MCF 10A (cell line): Measurements from ENCODE around the gene PTPRQ. TPM values are rescaled to one million over a fixed set of nuclear protein-coding genes. Genes with fewer than 3 reads are reported as not detected.

Experiments
- BruUV-seq: library from RNA; stranded (reverse); fragments of 400-500 nt; replicated peaks from 2 replicates; lab custom pipeline; 2021; lab: Mats Ljungman, UMichigan
- CTCF ChIA-PET: fragments of 300-600 bp; sonication (Branson Sonifier 250); formaldehyde crosslinking; extraction: SDS; loops from one replicate; lab custom pipeline; 2021; ENCODE audit warnings: antibody characterized with exemption, inconsistent platforms; lab: Yijun Ruan, JAX
- POLR2A ChIA-PET: fragments of 300-600, 350-650 bp; sonication (Branson Sonifier 250); formaldehyde crosslinking; extraction: SDS; loops from one replicate; lab custom pipeline; 2020; ENCODE audit warnings: antibody characterized with exemption, inconsistent platforms; lab: Yijun Ruan, JAX
- DNase-seq: peaks from one replicate; pipeline ENCODE4 v3.0.0-alpha.2; 2018; ENCODE audit not compliant: unreplicated experiment
- H3K27ac Mint-ChIP-seq: one replicate; pipeline ENCODE4 v1.8.0; 2022; ENCODE audit warnings: mild to moderate bottlenecking, low read depth, mixed read lengths; ENCODE audit not compliant: unreplicated experiment
- H3K27me3 Mint-ChIP-seq: one replicate; pipeline ENCODE4 v1.8.0; 2022; ENCODE audit warnings: mixed read lengths; ENCODE audit not compliant: insufficient read depth, unreplicated experiment
- H3K36me3 Mint-ChIP-seq: one replicate; pipeline ENCODE4 v1.8.0; 2022; ENCODE audit warnings: mild to moderate bottlenecking, moderate library complexity, mixed read lengths; ENCODE audit not compliant: insufficient read depth, unreplicated experiment
- H3K4me1 Mint-ChIP-seq: one replicate; pipeline ENCODE4 v1.8.0; 2022; ENCODE audit warnings: mixed read lengths; ENCODE audit not compliant: insufficient read depth, unreplicated experiment
- H3K4me3 Mint-ChIP-seq: one replicate; pipeline ENCODE4 v1.8.0; 2022; ENCODE audit warnings: mild to moderate bottlenecking, moderate library complexity, mixed read lengths; ENCODE audit not compliant: unreplicated experiment
- H3K9me3 Mint-ChIP-seq: one replicate; pipeline ENCODE4 v1.8.0; 2022; ENCODE audit warnings: mixed read lengths; ENCODE audit not compliant: unreplicated experiment
- intact Hi-C: fragments of 100-400 bp; cut with micrococcal nuclease; formaldehyde crosslinking; loops from 2 replicates; pipeline ENCODE4 v1.14.1; 2022
- total RNA-seq: library from RNA; stranded (reverse); gene quantifications from 2 replicates; pipeline ENCODE4 v1.2.3, GENCODE V29; 2022
- TF ChIP-seq, protein P1 (sequence below): fragments of 200-600 bp; IDR thresholded peaks from one replicate; pipeline ENCODE4 v1.8.0; 2022; ENCODE audit warnings: antibody characterized with exemption, mild to moderate bottlenecking; ENCODE audit not compliant: unreplicated experiment

The PTPRQ gene
- total RNA-seq, 1 experiment from 2014 or later = not detected

DNA sequence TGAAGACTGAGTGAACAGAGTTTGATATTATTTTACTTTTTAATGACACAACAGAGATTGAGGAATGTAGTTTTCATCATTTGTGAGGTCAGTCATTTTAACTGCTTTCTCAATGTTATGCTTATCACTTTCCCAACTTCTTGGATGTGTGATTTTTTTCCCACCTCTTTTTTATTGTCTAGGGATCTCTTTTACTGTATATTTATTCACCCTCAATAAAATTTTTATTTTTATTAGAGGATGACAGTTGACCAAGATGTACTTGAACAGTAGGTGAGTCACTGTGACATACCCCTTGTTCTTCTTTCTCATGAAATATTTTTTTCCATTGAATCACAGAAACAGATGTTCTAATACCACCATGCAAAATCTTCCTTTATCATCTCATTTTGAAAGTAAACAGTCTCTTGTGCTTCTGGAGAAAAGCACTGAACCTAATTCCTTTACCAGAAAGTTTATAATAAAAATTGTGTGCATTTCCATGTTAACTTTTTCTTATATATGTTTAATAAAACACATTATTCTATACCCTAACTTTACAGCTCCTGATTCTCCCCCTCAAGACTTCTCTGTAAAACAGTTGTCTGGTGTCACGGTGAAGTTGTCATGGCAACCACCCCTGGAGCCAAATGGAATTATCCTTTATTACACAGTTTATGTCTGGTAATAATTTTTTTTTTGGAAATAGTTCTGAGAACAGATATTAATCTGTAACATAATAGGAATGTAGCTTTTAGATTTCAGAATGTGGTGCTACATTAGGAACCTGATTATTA, 65.9 kb downstream of the PTPRQ start:
- intact Hi-C loops = no loop called here
- BruUV-seq = no TSS peak
- peak; percentile 13 for DNase-seq
- no peak overlapping the region for H3K4me3 Mint-ChIP-seq
- TF ChIP-seq, protein P1, sequence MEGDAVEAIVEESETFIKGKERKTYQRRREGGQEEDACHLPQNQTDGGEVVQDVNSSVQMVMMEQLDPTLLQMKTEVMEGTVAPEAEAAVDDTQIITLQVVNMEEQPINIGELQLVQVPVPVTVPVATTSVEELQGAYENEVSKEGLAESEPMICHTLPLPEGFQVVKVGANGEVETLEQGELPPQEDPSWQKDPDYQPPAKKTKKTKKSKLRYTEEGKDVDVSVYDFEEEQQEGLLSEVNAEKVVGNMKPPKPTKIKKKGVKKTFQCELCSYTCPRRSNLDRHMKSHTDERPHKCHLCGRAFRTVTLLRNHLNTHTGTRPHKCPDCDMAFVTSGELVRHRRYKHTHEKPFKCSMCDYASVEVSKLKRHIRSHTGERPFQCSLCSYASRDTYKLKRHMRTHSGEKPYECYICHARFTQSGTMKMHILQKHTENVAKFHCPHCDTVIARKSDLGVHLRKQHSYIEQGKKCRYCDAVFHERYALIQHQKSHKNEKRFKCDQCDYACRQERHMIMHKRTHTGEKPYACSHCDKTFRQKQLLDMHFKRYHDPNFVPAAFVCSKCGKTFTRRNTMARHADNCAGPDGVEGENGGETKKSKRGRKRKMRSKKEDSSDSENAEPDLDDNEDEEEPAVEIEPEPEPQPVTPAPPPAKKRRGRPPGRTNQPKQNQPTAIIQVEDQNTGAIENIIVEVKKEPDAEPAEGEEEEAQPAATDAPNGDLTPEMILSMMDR = no peak
- no peaks in the 10 kb centered on the region for H3K36me3 Mint-ChIP-seq
- POLR2A ChIA-PET = no interaction called here
- no peaks in the 10 kb centered on the region for H3K4me1 Mint-ChIP-seq
- H3K9me3 Mint-ChIP-seq = no peaks in the 10 kb centered on the region
- CTCF ChIA-PET = interaction anchor here (1.4 kb wide), 2 partner anchors 36 to 87 kb away, joined by 3 to 5 read pairs; no protein-coding TSS in a partner anchor
- no peak overlapping the region for H3K27ac Mint-ChIP-seq
- H3K27me3 Mint-ChIP-seq = peaks cover 18% of the 10 kb centered on the region

GRCh38 chr12:80512781-80513180, 68.7 kb downstream of the PTPRQ start:
- no peaks in the 10 kb centered on the region for H3K36me3 Mint-ChIP-seq
- no peaks in the 10 kb centered on the region for H3K4me1 Mint-ChIP-seq
- H3K27ac Mint-ChIP-seq = no peak overlapping the region
- BruUV-seq = no TSS peak
- TF ChIP-seq, protein P1 = no peak
- H3K4me3 Mint-ChIP-seq = no peak overlapping the region
- ChIA-PET POLR2A (no interaction called here), CTCF (no interaction called here)
- H3K27me3 Mint-ChIP-seq = peaks cover 18% of the 10 kb centered on the region
- DNase-seq = no peak
- H3K9me3 Mint-ChIP-seq = no peaks in the 10 kb centered on the region
- intact Hi-C loops = no loop called here

- intact Hi-C loops = no loop called here
- DNase-seq = no peak
- no peaks in the 10 kb centered on the region for H3K4me1 Mint-ChIP-seq
- ChIA-PET CTCF (interaction anchor here (0.6 to 0.7 kb wide), 2 partner anchors 623 to 975 kb away, joined by 3 read pairs; no protein-coding TSS in a partner anchor), POLR2A (no interaction called here)
- H3K4me3 Mint-ChIP-seq = no peak overlapping the region
- no peaks in the 10 kb centered on the region for H3K36me3 Mint-ChIP-seq
- no peak overlapping the region for H3K27ac Mint-ChIP-seq
- TF ChIP-seq, protein P1 = no peak
- no TSS peak for BruUV-seq
- peaks cover 18% of the 10 kb centered on the region for H3K27me3 Mint-ChIP-seq
- H3K9me3 Mint-ChIP-seq = no peaks in the 10 kb centered on the region
Measured at GRCh38 chr12:80513211-80513610, 69.2 kb downstream of the PTPRQ start.

- no peak for DNase-seq
- TF ChIP-seq, protein P1 = no peak
- no peaks in the 10 kb centered on the region for H3K4me1 Mint-ChIP-seq
- H3K27ac Mint-ChIP-seq = no peak overlapping the region
- ChIA-PET CTCF (no interaction called here), POLR2A (no interaction called here)
- H3K9me3 Mint-ChIP-seq = peaks cover 8% of the 10 kb centered on the region
- H3K36me3 Mint-ChIP-seq = no peaks in the 10 kb centered on the region
- intact Hi-C loops = no loop called here
- H3K27me3 Mint-ChIP-seq = no peaks in the 10 kb centered on the region
- BruUV-seq = no TSS peak
- no peak overlapping the region for H3K4me3 Mint-ChIP-seq
Measured at GRCh38 chr12:80517655-80518054, 73.6 kb downstream of the PTPRQ start.
